HG03039 (cell line): ENCODE results near the gene GAL3ST2.
"Not testable (repeated sequence)": the region's sequence is repeated elsewhere in the genome, so short reads cannot be mapped to it uniquely, and the experiment has no call there.

Experiments
- ATAC-seq: cut with Tn5 transposase; IDR thresholded peaks from one replicate; pipeline ENCODE4 v1.9.1; 2021; ENCODE audit warnings: mild to moderate bottlenecking, moderate library complexity; ENCODE audit not compliant: unreplicated experiment

GAL3ST2 gene

GRCh38 chr2:241767464-241768250, 9.0 kb upstream of the GAL3ST2 start:
- ATAC-seq: no peak

GRCh38 chr2:241768251-241768711, 8.3 kb upstream of the GAL3ST2 start:
- no peak for ATAC-seq

GRCh38 chr2:241768850-241769249, 7.8 kb upstream of the GAL3ST2 start:
- ATAC-seq: no peak

- no peak for ATAC-seq
These were observed 6.8 kb upstream of the GAL3ST2 start for GRCh38 chr2:241769819-241770184.

- no peak for ATAC-seq
These were observed 6.3 kb upstream of the GAL3ST2 start for GRCh38 chr2:241770185-241770935.

- no peak for ATAC-seq
These were observed 5.7 kb upstream of the GAL3ST2 start for GRCh38 chr2:241770936-241771285.

- no peak for ATAC-seq
These were observed 5.1 kb upstream of the GAL3ST2 start for GRCh38 chr2:241771286-241772062.

- ATAC-seq: no peak
These were observed 4.5 kb upstream of the GAL3ST2 start for GRCh38 chr2:241772063-241772499.

- ATAC-seq: no peak
These were observed 2.9 kb upstream of the GAL3ST2 start for GRCh38 chr2:241773511-241774418.

- no peak for ATAC-seq
These were observed 2.0 kb upstream of the GAL3ST2 start for GRCh38 chr2:241774419-241775222.

- no peak for ATAC-seq
These were observed 1.1 kb upstream of the GAL3ST2 start for GRCh38 chr2:241775223-241776177.

GRCh38 chr2:241777170-241777685, 606 bp downstream of the GAL3ST2 start:
- ATAC-seq: no peak

- ATAC-seq: no peak
These were observed 1.3 kb downstream of the GAL3ST2 start for GRCh38 chr2:241777686-241778627.

- no peak for ATAC-seq
These were observed 4.4 kb downstream of the GAL3ST2 start for GRCh38 chr2:241780939-241781569.

- not testable (repeated sequence) for ATAC-seq
These were observed 5.4 kb downstream of the GAL3ST2 start for GRCh38 chr2:241782053-241782452.

GRCh38 chr2:241788135-241788534, 11.5 kb downstream of the GAL3ST2 start:
- ATAC-seq: no peak

GRCh38 chr2:241788572-241788971, 11.9 kb downstream of the GAL3ST2 start:
- ATAC-seq: no peak
